T-helper 9 cell (primary cell): Measurements from ENCODE around the gene PMS1.
"Not testable (repeated sequence)": the region's sequence is repeated elsewhere in the genome, so short reads cannot be mapped to it uniquely, and the experiment has no call there.

Experiments
- DNase-seq: peaks from one replicate; pipeline ENCODE4 v3.0.0-alpha.2; 2020

PMS1 gene

DNA sequence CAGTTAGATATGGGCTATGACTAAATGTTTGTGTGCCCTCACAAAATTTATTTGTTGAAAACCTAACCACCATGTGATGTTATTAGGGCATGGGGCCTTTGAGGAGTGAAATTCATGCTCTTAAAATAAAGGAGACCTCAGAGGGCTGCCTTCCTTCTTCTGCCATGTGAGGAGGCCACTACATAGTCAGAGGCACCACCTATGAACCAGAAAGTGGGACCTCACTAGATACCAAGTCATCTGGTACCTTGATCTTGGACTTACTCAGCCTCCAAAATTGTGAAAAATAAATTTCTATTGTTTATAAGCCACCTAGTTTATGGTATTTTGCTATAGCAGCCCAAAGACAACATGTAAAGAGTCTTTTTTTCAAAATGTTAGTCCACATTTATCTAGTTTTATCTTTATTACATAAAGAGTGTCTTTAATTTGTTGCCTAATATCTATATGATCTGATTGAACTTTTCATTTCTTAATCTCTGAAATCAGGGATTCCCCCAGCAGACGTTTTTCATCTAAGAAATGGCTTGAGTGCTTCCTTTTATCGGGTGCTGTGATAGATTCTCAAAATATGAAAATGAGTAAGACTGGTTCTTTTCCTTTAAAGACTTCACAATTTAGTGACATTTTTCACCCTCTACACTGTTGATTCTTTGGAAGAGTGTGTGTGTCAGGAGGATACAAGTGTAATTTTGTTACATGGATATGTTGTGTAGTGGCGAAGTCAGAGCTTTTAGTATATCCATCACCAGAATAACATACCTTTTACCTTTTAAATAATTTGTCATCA lies 34.2 kb downstream of the PMS1 start:
- DNase-seq = no peak

DNA sequence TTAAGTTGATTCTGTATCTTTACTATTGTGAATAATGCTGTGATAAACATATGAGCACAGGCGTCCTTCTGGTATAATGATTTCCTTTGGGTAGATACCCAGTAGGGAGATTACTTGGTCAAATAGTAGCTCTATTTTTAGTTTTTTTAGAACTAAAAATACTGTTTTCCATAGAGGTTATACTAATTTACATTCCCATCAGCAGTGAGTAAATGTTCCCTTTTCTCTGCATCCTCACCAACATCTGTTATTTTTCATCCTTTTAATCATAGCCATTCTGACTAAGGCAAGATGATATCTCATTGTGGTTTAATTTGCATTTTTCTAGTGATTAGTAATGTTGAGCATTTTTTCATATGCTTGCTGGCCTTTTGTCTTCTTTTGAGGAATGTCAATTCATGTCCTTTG lies 35.1 kb downstream of the PMS1 start:
- DNase-seq = no peak

DNA sequence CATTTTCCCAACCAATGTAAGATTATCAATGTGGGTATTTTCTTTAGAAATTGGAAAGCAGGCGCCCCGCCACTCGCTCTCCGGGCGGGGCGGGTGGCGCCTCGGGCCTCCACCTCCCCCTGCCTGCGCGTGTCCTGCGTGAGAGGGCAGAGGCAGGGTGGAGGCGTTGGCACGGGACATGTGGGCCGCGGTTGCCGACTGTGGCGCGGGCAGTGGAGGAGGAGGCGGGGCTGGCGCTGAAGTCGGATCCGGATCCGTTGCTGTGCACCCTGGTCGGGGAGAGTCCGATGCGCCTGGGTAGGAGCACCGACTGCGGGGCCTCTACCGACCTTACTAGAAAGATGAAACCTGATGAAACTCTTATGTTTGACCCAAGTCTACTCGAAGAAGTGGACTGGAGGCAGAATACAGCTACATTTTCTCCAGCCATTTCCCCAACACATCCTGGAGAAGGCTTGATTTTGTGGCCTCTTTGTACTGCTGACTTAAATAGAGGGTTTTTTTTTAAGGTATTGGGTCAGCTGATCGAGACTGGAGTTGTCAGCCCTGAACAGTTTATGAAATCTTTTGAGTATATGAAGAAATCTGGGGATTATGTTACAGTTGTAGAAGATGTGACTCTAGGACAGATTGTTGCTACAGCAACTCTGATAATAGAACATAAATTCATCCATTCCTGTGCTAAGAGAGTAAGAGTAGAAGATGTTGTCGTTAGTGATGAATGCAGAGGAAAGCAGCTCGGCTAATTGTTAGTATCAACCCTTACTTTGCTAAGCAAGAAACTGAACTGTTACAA lies 37.9 kb downstream of the PMS1 start:
- no peak for DNase-seq

DNA sequence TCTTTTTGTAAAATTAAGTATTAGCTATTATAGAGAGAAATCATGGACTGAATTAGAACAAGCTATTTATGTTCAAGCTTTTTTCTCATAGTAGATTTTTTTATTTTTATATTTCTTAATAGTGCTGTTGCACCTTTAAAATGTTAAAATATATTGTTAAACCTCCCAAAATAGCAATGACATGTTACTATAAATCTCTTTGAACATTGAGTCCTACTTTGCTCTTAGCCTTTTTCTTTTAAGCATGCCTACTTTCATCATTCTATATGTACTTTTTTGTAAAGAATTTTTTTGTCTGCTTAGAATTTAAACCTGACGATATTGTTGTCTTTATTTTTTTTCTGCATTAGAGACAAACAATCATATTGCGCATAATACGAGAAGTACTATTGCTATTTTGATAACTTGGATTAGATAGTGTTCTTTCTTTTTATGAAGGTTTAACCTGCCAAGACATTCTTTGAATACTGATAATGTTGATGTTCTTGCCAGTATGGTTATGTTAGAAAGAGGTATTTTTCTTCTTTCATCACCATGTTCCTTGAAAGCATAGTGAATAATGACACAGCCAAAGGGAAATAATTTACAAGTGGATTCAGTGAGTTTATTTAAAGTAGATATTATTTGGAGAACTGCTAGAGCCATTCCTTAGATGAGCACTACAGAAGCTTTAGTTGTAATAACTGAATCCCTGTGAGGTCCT lies 40.6 kb downstream of the PMS1 start:
- DNase-seq = no peak

DNA sequence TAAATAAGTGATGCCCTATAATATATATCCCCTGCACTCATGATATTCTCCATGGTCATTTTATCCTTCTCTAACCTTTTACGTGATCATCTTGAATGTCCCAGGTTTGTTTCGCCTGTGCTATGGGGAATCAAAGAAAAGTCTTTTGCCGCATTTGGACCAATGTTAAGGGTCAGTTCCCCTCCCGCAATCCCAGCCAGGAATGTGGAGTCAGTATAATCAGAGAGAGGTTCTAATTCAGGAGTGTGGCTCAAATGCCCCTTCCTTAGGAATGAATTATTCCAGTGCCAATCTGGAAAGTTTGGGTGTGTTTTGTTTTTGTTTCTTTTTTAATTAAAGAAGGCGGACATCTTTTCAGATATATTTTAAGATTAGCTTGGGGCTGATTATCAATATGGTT lies 41.8 kb downstream of the PMS1 start:
- no peak for DNase-seq

DNA sequence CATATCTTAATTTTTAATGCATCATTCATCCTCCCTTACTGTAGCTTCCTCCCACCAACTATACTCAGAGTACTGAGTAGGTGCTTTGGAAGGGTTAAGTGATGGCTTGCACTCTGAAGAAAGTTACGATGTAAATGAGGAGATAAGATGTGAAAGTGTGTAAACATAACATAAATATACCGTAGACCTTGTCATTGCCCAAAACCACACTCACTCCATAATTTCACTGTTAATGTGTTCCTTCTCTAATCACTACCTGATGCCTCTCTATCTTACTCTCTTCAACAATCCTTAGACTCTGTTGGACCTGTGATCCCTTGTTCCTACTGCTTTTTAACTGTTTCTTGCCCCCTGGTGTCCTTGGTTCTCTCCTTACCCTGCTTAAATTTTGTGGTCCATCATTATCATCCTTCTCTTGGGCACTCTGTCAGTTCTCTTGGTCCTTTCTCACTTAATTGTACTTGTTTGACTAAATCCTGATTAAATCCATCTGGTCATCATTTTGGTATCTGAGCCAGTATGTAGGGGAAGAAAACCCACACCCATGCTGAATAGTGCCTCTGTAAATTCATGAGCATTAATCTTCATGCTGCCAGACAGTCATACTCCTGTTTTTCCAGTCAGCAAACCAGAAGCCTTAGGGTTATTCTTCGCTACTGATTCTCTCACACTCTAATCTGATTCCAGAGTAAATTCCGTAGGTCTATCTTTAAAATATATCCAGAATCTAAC lies 45.0 kb downstream of the PMS1 start:
- DNase-seq = no peak

DNA sequence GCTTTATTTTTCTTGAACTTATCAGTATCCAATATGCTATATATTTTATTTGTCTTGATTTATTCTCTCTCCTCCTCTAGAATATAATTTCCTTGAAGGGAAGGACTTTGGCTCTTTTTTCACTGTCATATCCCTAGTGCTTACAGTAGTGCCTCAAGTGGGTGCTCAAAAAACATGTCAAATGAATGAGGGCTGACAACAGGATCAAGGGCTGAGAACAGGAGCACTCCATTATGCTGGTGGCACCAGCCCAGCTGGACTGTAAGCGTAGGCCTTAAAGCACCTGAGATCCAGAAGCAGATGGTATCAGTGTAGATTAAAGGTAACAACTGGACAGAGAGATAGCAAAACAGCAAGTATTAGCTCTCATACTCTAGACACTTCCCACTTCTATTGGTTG lies 46.3 kb downstream of the PMS1 start:
- DNase-seq = no peak

DNA sequence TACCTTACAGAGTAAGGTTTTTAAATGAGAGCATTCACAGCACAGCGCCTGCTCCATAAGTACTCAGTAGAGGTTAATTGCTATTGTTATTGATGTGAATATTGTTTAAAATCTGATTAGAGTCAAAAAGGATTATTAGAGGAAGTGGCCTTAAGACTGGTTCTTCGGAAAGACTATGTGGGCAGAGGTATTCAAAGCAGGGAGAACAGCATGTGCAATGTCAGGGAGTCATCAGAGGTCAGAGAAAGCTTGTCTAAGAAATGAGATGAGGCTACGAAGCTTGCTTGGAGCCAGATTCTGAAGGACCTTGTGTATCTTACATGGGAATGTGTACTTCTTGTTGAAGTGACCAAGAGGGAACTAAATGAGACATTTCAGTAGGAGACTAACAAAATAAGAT lies 49.8 kb downstream of the PMS1 start:
- DNase-seq = no peak

DNA sequence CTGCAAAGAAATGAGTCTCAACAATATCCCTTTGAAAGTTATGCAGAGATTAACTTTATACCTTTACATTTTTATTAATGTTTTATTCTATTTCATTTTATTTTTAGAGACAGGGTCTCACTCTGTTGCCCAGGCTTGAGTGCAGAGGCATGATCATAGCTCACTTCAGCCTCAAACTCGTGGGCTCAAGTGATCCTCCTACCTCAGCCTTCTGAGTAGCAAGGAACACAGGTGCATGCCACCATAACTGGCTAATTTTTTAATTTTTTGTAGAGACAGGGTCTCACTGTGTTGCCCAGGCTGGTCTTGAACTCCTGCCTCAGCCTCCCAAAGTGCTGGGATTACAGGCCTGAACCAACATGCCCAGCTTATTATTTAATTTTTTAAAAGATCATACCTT lies 50.4 kb downstream of the PMS1 start:
- DNase-seq = not testable (repeated sequence)

DNA sequence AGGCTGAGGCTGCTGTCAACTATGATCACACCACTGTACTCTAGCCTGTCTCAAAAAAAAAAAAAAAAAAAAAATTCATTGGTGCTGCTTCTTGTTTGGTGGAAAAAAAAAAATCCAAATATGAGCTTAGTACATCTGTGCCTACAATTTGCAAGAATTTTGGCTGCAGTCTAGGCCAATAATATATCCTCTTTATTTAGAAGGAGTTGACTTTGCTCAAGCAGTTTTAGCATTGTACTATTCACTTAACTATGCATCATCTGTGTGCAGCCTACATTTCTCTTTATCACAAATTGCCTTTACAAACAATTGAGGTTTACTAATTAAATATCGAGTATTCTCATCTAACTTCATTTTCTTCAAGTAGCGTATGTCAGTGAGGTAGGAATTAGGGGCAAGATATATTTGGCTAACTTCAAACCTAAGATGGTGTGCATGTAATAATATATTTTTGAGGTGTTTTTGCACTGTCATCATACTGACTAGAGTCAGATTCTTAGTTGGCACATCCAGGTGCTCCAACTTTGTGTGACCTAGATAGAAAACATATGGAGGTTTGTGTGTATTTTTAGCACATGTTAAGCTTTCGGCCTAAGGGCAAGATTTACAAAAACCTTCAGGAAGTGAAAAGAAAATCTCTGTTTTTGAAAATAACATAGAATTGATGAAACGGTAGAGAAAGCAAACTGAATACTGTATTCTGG lies 51.8 kb downstream of the PMS1 start:
- no peak for DNase-seq

DNA sequence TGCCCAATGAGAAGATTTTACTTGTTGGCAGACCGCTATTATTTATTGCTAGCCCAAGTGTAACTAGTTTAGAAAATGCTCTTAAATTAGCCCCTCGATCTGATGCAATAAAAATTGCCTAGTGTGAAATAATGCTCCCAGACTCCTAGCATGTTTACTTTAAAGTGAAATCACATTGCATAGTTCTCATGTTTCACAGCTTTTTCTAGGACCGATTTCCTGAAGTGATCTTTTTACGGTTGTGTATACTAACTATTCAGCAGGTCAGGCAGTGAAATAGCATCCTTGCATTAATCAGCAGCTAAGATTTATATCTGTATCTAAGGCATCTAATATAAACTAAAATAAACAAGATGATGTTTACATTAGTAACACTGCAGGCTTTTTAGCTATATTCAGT lies 52.4 kb downstream of the PMS1 start:
- DNase-seq = no peak

DNA sequence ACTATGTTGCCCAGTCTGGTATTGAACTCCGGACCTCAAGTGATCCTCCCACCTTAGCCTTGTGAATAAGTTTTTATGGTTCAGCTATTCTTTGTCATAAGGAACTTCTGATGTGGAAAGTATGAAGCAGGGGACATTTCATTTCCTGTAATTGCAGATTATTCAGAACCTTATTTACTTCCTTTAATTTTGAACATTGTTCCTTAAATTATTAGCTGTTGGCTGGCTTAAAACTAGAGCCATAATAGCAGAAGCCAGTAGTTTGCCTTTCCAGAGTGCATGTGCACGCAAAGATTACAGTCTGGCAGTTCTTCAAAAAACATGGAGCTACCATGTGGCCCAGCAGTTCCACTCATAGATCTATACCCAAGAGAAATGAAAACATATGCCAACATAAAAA lies 53.1 kb downstream of the PMS1 start:
- DNase-seq = no peak

DNA sequence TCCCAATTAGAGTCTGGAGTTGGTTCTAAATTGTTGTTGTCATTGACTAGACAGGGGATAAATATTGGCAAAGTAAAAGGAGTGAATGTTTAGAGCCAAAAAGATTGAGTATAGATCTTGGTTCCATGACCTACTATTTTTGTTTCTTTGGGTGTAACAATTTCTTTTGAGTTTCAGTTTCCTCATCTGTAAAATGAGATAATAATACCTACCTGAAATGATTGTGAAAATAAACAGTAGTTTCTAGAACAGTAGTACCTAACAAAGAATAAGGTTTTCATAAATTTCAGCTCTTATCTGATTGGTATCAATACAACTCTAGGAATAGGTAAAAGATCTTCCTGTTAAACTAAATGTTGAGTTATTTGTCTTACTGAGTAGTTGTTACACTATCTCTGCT lies 56.8 kb downstream of the PMS1 start:
- no peak for DNase-seq

DNA sequence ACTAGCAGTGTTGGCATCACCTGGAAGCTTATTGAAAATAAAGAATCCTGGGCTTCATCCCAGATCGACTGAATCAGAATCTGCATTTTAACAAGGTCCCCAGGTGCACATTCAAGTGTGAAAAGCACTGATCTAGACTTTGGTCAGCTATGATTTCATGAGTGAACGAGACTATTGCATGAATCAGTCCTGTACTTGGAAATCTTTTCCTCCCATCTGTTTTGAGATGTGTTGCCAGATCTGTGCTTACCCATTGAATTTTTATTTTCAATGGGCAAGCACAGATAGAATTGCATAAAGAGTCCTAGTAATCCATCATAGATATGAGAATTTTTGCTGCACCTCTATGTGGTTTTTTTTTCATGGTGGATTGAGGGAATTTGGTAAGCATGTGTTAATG lies 64.0 kb downstream of the PMS1 start:
- no peak for DNase-seq

DNA sequence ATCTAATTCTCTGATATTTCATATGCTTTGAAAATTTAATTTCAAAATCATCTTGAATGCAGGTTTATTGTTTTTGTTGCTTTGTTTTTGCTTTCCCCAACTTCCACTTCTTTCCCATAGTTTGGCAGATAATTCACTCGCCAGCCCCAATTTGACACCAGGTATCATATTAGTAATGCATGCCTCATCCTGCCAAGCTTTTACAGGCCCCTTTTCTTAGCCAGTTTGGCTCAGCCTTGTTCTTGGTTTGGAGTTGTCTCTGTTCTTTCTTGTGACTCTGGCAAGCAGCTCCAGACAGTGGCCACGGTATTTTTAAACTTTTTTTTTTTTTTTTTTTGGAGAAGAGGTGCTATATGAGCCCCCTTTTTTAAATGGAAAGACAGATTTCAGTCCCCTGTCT lies 65.3 kb downstream of the PMS1 start:
- no peak for DNase-seq

DNA sequence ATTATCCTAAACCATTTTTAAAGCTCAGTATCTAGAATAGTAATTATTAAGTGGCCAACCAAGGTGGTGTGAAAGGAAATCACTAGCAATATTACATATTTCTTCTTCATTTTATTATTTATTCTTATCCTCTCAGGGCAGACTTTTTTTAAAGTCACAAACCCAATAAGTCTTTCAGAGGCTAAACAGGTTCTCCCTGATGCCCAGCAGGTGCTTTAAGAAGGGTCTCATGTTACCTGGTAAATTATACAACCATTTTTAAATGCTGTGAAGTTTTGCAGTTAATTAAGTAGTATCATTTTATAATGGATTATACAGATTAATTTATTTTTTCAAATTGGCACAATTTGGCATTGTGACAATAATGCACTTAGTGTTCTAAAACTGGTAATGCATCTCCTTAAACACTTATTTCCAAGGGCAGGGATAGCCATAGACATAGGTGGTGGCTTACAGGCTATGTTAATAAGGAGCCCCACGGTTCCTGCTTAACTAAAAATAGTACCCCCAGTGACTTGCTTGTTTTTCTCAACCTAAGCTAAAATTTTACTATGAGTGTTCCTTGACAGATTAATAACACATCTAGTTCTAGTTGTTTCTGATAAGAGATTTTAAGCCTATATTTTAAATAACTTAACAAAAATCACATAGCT lies 67.0 kb downstream of the PMS1 start:
- DNase-seq = no peak

DNA sequence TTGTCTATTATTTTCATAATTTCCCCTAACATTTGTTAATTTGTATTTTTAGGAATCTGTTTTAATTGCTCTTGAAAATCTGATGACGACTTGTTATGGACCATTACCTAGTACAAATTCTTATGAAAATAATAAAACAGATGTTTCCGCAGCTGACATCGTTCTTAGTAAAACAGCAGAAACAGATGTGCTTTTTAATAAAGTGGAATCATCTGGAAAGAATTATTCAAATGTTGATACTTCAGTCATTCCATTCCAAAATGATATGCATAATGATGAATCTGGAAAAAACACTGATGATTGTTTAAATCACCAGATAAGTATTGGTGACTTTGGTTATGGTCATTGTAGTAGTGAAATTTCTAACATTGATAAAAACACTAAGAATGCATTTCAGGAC lies 69.9 kb downstream of the PMS1 start:
- no peak for DNase-seq

DNA sequence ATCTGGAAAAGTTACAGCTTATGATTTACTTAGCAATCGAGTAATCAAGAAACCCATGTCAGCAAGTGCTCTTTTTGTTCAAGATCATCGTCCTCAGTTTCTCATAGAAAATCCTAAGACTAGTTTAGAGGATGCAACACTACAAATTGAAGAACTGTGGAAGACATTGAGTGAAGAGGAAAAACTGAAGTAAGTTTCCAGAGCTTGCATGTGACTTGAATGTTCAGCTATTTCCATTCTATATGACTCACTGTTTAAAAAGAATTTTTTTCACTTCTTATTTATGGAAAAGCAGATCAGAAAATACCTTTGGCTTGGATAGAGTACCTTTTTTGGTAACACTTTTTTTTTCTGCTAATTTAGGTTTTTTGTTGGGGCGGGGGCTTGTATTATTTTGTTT lies 70.7 kb downstream of the PMS1 start:
- DNase-seq = no peak

DNA sequence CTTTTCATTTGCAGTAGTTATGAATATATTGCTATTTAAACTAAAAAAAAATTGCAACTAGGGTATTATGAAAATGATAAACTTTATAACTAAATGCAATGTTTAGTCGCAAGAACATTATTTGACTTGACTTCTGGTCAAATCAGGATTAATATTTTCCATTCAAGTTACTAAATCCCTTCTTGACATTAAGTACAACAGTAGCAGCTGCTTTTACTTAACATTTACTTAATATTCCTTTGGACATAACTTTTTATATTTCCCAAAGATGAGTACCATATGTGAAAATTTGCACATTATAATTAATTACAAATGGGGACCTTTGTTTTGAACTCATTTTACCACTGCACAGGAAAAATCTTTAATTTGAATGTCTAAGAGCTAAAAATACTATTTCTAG lies 74.0 kb downstream of the PMS1 start:
- no peak for DNase-seq

DNA sequence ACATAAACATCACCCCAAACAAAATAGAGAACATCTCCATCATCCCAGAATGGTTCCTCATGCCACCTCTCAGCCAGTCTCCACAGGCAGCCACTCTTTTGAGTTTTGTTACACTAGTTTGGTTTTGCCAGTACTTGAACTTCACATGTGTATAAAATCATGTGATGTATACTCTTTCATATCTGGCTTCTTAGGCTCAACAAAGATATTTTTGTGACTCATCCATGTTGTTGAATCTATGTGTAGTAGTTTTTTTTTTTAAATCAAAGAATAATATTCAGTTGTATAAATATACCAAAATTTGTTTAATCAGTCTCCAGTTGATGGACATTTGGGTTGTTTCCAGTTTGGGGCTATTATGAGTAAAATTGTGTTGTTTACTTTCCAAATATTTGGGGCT lies 75.9 kb downstream of the PMS1 start:
- no peak for DNase-seq

DNA sequence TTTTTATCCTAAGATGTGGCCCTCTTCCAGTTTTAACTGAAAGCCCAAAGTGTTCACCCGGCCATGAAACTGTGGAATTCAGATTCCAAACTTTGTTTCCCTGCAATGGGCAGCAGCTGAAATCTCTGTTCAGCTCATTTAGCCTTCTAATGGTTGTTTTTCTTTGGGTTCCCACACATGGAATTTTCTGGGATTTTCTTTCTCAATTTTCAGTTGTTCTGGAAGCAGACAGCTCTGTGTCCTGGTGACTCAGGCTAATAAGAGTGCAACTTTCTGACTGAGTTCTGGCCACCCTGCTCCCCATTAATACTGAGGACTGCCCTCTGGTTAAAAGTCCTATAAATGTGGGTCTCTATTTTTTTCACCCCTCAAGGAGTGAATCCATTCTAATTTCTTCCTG lies 78.5 kb downstream of the PMS1 start:
- no peak for DNase-seq

DNA sequence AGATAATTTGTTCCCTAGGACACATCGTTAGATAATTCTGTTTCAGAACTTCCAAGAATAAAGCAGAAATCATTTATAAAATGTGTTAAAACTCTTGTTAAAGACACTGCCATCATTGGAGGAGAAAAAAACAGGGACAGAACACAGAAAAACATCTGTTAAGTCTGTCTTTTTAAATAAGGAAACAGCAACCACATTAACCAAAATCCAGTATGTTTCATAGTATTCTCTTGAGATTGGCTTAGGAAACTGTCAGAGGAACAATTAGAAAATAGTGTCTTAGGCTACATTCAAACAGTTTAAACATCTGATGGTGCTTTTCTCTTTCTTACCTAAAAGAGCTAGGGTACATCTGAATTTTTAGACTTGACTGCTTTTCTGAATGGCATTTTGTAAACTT lies 81.6 kb downstream of the PMS1 start:
- no peak for DNase-seq
